Stimulated activated CD8-positive, alpha-beta memory T cell treated with anti-CD3 and anti-CD28 coated beads, Interleukin-4, amount 100 ng/mL, for 48 hours (primary cell): ENCODE data around the gene HOXA6.

ENCODE experiments used
- DNase-seq: peaks from one replicate; pipeline ENCODE4 v3.0.0-alpha.2; 2020

Gene HOXA6

GRCh38 chr7:27137640-27138315, 9.8 kb downstream of the HOXA6 start:
- DNase-seq: no peak

- no peak for DNase-seq
These were observed 13.2 kb downstream of the HOXA6 start for GRCh38 chr7:27134392-27134791.

GRCh38 chr7:27133409-27134231, 14.0 kb downstream of the HOXA6 start:
- DNase-seq: no peak

- no peak for DNase-seq
These were observed 14.6 kb downstream of the HOXA6 start for GRCh38 chr7:27132978-27133377.

GRCh38 chr7:27132214-27132613, 15.4 kb downstream of the HOXA6 start:
- no peak for DNase-seq

GRCh38 chr7:27131390-27131819, 16.2 kb downstream of the HOXA6 start:
- DNase-seq: no peak

GRCh38 chr7:27130540-27131389, 16.8 kb downstream of the HOXA6 start, which contains the start of gene HOXA4:
Gene HOXA4, minus strand, starts transcription at chr7:27130757. Its CDS starts 24 bp downstream, at chr7:27130733.
- DNase-seq: peak; percentile 74

- no peak for DNase-seq
These were observed 17.6 kb downstream of the HOXA6 start for GRCh38 chr7:27129729-27130539.

- DNase-seq: no peak
These were observed 18.5 kb downstream of the HOXA6 start for GRCh38 chr7:27128776-27129728.

GRCh38 chr7:27128034-27128433, 19.5 kb downstream of the HOXA6 start:
- DNase-seq: no peak

- DNase-seq: no peak
These were observed 20.8 kb downstream of the HOXA6 start for GRCh38 chr7:27126596-27127327.

- no peak for DNase-seq
These were observed 21.6 kb downstream of the HOXA6 start for GRCh38 chr7:27125986-27126394.

GRCh38 chr7:27124902-27125689, 22.5 kb downstream of the HOXA6 start:
- DNase-seq: no peak

GRCh38 chr7:27124096-27124901, 23.3 kb downstream of the HOXA6 start:
- no peak for DNase-seq

GRCh38 chr7:27123477-27124053, 24.0 kb downstream of the HOXA6 start:
- no peak for DNase-seq

- DNase-seq: no peak
These were observed 24.5 kb downstream of the HOXA6 start for GRCh38 chr7:27123007-27123476.

GRCh38 chr7:27122077-27122910, 25.3 kb downstream of the HOXA6 start:
- DNase-seq: no peak
